ENCODE measurements around the gene C16orf92.

C16orf92 gene

GRCh38 chr16:29984764-29985147, 38.2 kb upstream of the C16orf92 start:
- TF ChIP-seq GATA2 (IDR thresholded peaks at IDR 0.05; ENCODE audit: low read depth, low read length): no peak
- TF ChIP-seq GATA3 (IDR thresholded peaks at IDR 0.05; ENCODE audit: low read depth, low read length): no peak

GRCh38 chr16:29985271-29985811, 37.7 kb upstream of the C16orf92 start:
- no peak for TF ChIP-seq GATA2 (IDR thresholded peaks at IDR 0.05; ENCODE audit: low read depth, low read length)
- no peak for TF ChIP-seq GATA3 (IDR thresholded peaks at IDR 0.05; ENCODE audit: low read depth, low read length)

GRCh38 chr16:29986231-29986630, 36.8 kb upstream of the C16orf92 start:
- no peak for TF ChIP-seq GATA3 (IDR thresholded peaks at IDR 0.05; ENCODE audit: low read depth, low read length)
- no peak for TF ChIP-seq GATA2 (IDR thresholded peaks at IDR 0.05; ENCODE audit: low read depth, low read length)

GRCh38 chr16:29986931-29987330, 36.1 kb upstream of the C16orf92 start:
- TF ChIP-seq GATA2 (IDR thresholded peaks at IDR 0.05; ENCODE audit: low read depth, low read length): no peak
- no peak for TF ChIP-seq GATA3 (IDR thresholded peaks at IDR 0.05; ENCODE audit: low read depth, low read length)

- TF ChIP-seq GATA3 (IDR thresholded peaks at IDR 0.05; ENCODE audit: low read depth, low read length) (no peak), GATA2 (IDR thresholded peaks at IDR 0.05; ENCODE audit: low read depth, low read length) (no peak)
Measured at GRCh38 chr16:29987371-29988085, 35.5 kb upstream of the C16orf92 start.

GRCh38 chr16:29988346-29989075, 34.5 kb upstream of the C16orf92 start:
- TF ChIP-seq GATA3 (IDR thresholded peaks at IDR 0.05; ENCODE audit: low read depth, low read length): no peak

- TF ChIP-seq GATA2 (IDR thresholded peaks at IDR 0.05; ENCODE audit: low read depth, low read length) (no peak), GATA3 (IDR thresholded peaks at IDR 0.05; ENCODE audit: low read depth, low read length) (no peak)
Measured at GRCh38 chr16:29989111-29989858, 33.7 kb upstream of the C16orf92 start.

- TF ChIP-seq GATA2 (IDR thresholded peaks at IDR 0.05; ENCODE audit: low read depth, low read length) (no peak), GATA3 (IDR thresholded peaks at IDR 0.05; ENCODE audit: low read depth, low read length) (no peak)
Measured at GRCh38 chr16:29990034-29990433, 33.0 kb upstream of the C16orf92 start.

GRCh38 chr16:29990883-29991570, 32.0 kb upstream of the C16orf92 start:
- no peak for TF ChIP-seq GATA3 (IDR thresholded peaks at IDR 0.05; ENCODE audit: low read depth, low read length)
- no peak for TF ChIP-seq GATA2 (IDR thresholded peaks at IDR 0.05; ENCODE audit: low read depth, low read length)

- TF ChIP-seq GATA2 (IDR thresholded peaks at IDR 0.05; ENCODE audit: low read depth, low read length) (no peak), GATA3 (IDR thresholded peaks at IDR 0.05; ENCODE audit: low read depth, low read length) (no peak)
Measured at GRCh38 chr16:29991571-29991904, 31.5 kb upstream of the C16orf92 start.

- TF ChIP-seq GATA2 (IDR thresholded peaks at IDR 0.05; ENCODE audit: low read depth, low read length) (no peak), GATA3 (IDR thresholded peaks at IDR 0.05; ENCODE audit: low read depth, low read length) (no peak)
Measured at GRCh38 chr16:29992344-29992967, 30.5 kb upstream of the C16orf92 start.

- TF ChIP-seq GATA2 (IDR thresholded peaks at IDR 0.05; ENCODE audit: low read depth, low read length): no peak
- TF ChIP-seq GATA3 (IDR thresholded peaks at IDR 0.05; ENCODE audit: low read depth, low read length): no peak
Measured at GRCh38 chr16:29993191-29993902, 29.7 kb upstream of the C16orf92 start.

All from SH-SY5Y (cell line).